Endothelial cell (in vitro differentiated cells): Measurements from ENCODE around the gene PSMD8. TPM values are rescaled to one million over a fixed set of nuclear protein-coding genes. Genes with fewer than 3 reads are reported as not detected.
"Not testable (repeated sequence)": the region's sequence is repeated elsewhere in the genome, so short reads cannot be mapped to it uniquely, and the experiment has no call there.

Experiments used
- DNase-seq: peaks from one replicate; pipeline ENCODE4 v3.0.0; 2021; ENCODE audit warnings: low spot score
- H3K27ac Mint-ChIP-seq: one replicate; pipeline ENCODE4 v1.8.0; 2021; ENCODE audit warnings: mixed read lengths, inconsistent platforms; ENCODE audit not compliant: unreplicated experiment
- H3K27me3 Mint-ChIP-seq: one replicate; pipeline ENCODE4 v1.8.0; 2021; ENCODE audit warnings: mild to moderate bottlenecking, moderate library complexity, mixed read lengths, inconsistent platforms; ENCODE audit not compliant: unreplicated experiment
- H3K36me3 Mint-ChIP-seq: one replicate; pipeline ENCODE4 v1.8.0; 2021; ENCODE audit warnings: mild to moderate bottlenecking, low read depth, mixed read lengths, inconsistent platforms; ENCODE audit not compliant: unreplicated experiment
- H3K4me1 Mint-ChIP-seq: one replicate; pipeline ENCODE4 v1.8.0; 2021; ENCODE audit warnings: mild to moderate bottlenecking, mixed read lengths, inconsistent platforms; ENCODE audit not compliant: unreplicated experiment
- H3K4me3 Mint-ChIP-seq: one replicate; pipeline ENCODE4 v1.8.0; 2021; ENCODE audit warnings: mild to moderate bottlenecking, mixed read lengths, inconsistent platforms; ENCODE audit not compliant: unreplicated experiment
- H3K9me3 Mint-ChIP-seq: one replicate; pipeline ENCODE4 v1.8.0; 2021; ENCODE audit warnings: mixed read lengths, inconsistent platforms; ENCODE audit not compliant: unreplicated experiment
- total RNA-seq: library from RNA; stranded (reverse); fragmentation: NEBNext Ultra II Directional; extraction: Animal tissue kit (Norgen Biotek cat#: 25700); gene quantifications from one replicate; pipeline ENCODE4 v1.2.1, GENCODE V29; 2021; ENCODE audit not compliant: unreplicated experiment
- TF ChIP-seq, protein P1 (sequence below): fragments of 200-600 bp; sonication (generic); IDR thresholded peaks from one replicate; pipeline ENCODE4 v1.5.0; 2021; ENCODE audit warnings: antibody characterized with exemption; ENCODE audit not compliant: unreplicated experiment

The PSMD8 gene
- total RNA-seq, 1 donor from 2014 or later, result 137 TPM

DNA sequence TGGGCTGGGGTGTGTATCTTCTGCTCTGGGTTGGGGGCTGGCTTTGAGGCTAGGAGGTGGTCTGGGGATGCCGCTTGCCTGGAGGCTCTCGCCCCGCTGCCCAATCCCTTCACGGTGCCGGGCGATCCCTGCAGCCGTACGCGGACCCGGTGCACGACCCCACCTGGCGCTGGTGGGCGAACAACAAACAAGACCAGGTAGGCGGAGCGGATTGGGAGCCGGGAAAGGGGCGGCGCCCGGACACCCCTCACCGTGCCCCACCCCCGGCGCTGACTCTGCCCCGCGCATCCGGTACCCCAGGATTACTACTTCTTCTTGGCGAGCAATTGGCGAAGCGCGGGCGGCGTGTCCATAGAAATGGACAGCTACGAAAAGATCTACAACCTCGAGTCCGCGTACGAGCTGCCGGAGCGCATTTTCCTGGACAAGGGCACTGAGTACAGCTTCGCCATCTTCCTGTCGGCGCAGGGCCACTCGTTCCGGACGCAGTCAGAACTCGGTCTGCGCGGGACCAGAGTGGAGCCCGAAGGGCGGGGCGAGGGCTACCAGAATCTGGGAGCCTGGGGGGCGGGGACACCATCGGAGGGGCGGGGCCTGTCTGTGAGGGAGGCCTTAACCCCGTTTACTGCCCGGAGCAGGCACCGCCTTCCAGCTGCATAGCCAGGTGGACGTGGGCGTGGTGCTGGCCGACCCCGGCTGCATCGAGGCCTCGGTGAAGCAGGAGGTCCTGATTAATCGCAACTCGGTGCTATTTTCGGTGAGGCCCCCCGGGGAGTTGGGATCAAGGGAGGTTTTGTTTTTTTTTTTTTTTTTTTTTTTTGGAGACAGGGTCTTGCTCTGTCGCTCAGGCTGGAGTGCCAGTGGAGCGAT lies 12.1 kb upstream of the PSMD8 start:
- Mint-ChIP-seq H3K4me3 (peak overlapping the region; percentile 86), H3K27ac (peak overlapping the region; percentile 57), H3K4me1 (peaks cover 7% of the 10 kb centered on the region), H3K9me3 (no peaks in the 10 kb centered on the region), H3K36me3 (peaks cover 6% of the 10 kb centered on the region), H3K27me3 (peaks cover 23% of the 10 kb centered on the region)
- peak; percentile 82 for DNase-seq
- TF ChIP-seq, protein P1, sequence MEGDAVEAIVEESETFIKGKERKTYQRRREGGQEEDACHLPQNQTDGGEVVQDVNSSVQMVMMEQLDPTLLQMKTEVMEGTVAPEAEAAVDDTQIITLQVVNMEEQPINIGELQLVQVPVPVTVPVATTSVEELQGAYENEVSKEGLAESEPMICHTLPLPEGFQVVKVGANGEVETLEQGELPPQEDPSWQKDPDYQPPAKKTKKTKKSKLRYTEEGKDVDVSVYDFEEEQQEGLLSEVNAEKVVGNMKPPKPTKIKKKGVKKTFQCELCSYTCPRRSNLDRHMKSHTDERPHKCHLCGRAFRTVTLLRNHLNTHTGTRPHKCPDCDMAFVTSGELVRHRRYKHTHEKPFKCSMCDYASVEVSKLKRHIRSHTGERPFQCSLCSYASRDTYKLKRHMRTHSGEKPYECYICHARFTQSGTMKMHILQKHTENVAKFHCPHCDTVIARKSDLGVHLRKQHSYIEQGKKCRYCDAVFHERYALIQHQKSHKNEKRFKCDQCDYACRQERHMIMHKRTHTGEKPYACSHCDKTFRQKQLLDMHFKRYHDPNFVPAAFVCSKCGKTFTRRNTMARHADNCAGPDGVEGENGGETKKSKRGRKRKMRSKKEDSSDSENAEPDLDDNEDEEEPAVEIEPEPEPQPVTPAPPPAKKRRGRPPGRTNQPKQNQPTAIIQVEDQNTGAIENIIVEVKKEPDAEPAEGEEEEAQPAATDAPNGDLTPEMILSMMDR, result no peak

GRCh38 chr19:38362946-38363688 lies 11.3 kb upstream of the PSMD8 start:
- H3K4me3 Mint-ChIP-seq, H3K4me1 Mint-ChIP-seq, H3K36me3 Mint-ChIP-seq, H3K9me3 Mint-ChIP-seq, H3K27ac Mint-ChIP-seq, DNase-seq: not testable (repeated sequence)
- H3K27me3 Mint-ChIP-seq, result peaks cover 22% of the 10 kb centered on the region

GRCh38 chr19:38367041-38367440 lies 7.3 kb upstream of the PSMD8 start:
- Mint-ChIP-seq H3K27me3 (peaks cover 8% of the 10 kb centered on the region), H3K27ac (no peak overlapping the region), H3K9me3 (no peaks in the 10 kb centered on the region), H3K4me3 (no peak overlapping the region), H3K36me3 (no peaks in the 10 kb centered on the region), H3K4me1 (no peaks in the 10 kb centered on the region)
- TF ChIP-seq, protein P1, result no peak
- no peak for DNase-seq

GRCh38 chr19:38369584-38369983 lies 4.8 kb upstream of the PSMD8 start:
- no peaks in the 10 kb centered on the region for H3K9me3 Mint-ChIP-seq
- TF ChIP-seq, protein P1, result no peak
- H3K4me3 Mint-ChIP-seq, result no peak overlapping the region
- H3K27me3 Mint-ChIP-seq, result peaks cover 6% of the 10 kb centered on the region
- DNase-seq, result no peak
- H3K4me1 Mint-ChIP-seq, result peaks cover 4% of the 10 kb centered on the region
- no peaks in the 10 kb centered on the region for H3K36me3 Mint-ChIP-seq
- H3K27ac Mint-ChIP-seq, result no peak overlapping the region

GRCh38 chr19:38370299-38370698 lies 4.1 kb upstream of the PSMD8 start:
- H3K4me1 Mint-ChIP-seq, result peaks cover 9% of the 10 kb centered on the region
- H3K27me3 Mint-ChIP-seq, result peaks cover 5% of the 10 kb centered on the region
- H3K36me3 Mint-ChIP-seq, result no peaks in the 10 kb centered on the region
- TF ChIP-seq, protein P1, result no peak
- no peaks in the 10 kb centered on the region for H3K9me3 Mint-ChIP-seq
- H3K27ac Mint-ChIP-seq, result no peak overlapping the region
- DNase-seq, result no peak
- no peak overlapping the region for H3K4me3 Mint-ChIP-seq
